GM23338 (cell line): ENCODE data around the gene GCNT1. TPM values are rescaled to one million over a fixed set of nuclear protein-coding genes. Genes with fewer than 3 reads are reported as not detected.

Experiments
- ATAC-seq: fragments of 200-7000 bp; cut with Tn5 transposase; 3 replicates; pipeline ENCODE4 v1.9.1; 2020
- DNase-seq: peaks from one replicate; pipeline ENCODE4 v3.0.0-alpha.2; 2015; ENCODE audit warnings: low spot score
- H2AFZ ChIP-seq: fragments of 200-600 bp; sonication (generic); 2 replicates; pipeline ENCODE4 v1.8.0; 2016; ENCODE audit warnings: antibody characterized with exemption, mild to moderate bottlenecking, moderate library complexity
- H3F3A ChIP-seq: fragments of 200-600 bp; sonication (generic); replicated peaks from 2 replicates; pipeline ENCODE4 v1.8.0; 2017; ENCODE audit warnings: antibody characterized with exemption, mixed run types, low read depth
- H3K27ac ChIP-seq: fragments of 200-600 bp; sonication (generic); 2 replicates; pipeline ENCODE4 v1.6.1; 2016; ENCODE audit warnings: low read depth
- H3K27me3 ChIP-seq: fragments of 200-600 bp; sonication (generic); 2 replicates; pipeline ENCODE4 v1.8.0; 2016; ENCODE audit warnings: mild to moderate bottlenecking, mixed run types, moderate library complexity; ENCODE audit not compliant: insufficient read depth
- H3K36me3 ChIP-seq: fragments of 200-600 bp; sonication (generic); 2 replicates; pipeline ENCODE4 v1.8.0; 2016; ENCODE audit warnings: mild to moderate bottlenecking; ENCODE audit not compliant: insufficient read depth
- H3K4me1 ChIP-seq: fragments of 200-600 bp; sonication (generic); 2 replicates; pipeline ENCODE4 v1.8.0; 2016; ENCODE audit warnings: mild to moderate bottlenecking, moderate library complexity; ENCODE audit not compliant: insufficient read depth
- H3K4me2 ChIP-seq: fragments of 200-600 bp; sonication (generic); 2 replicates; pipeline ENCODE4 v1.7.1; 2017; ENCODE audit warnings: mixed run types
- H3K4me3 ChIP-seq: fragments of 200-600 bp; sonication (generic); 2 replicates; pipeline ENCODE4 v1.6.1; 2016; ENCODE audit warnings: mixed run types
- H3K79me2 ChIP-seq: fragments of 200-600 bp; sonication (generic); replicated peaks from 2 replicates; pipeline ENCODE4 v1.8.0; 2017; ENCODE audit warnings: mild to moderate bottlenecking; ENCODE audit not compliant: insufficient read depth
- H3K9me2 ChIP-seq: fragments of 200-600 bp; sonication (generic); 2 replicates; pipeline ENCODE4 v1.8.0; 2017; ENCODE audit not compliant: insufficient read depth
- H4K20me1 ChIP-seq: fragments of 200-600 bp; sonication (generic); replicated peaks from 2 replicates; pipeline ENCODE4 v1.8.0; 2017; ENCODE audit warnings: mild to moderate bottlenecking; ENCODE audit not compliant: insufficient read depth
- H3K27ac Mint-ChIP-seq: 2 replicates; pipeline ENCODE4 v1.8.0; 2020; ENCODE audit warnings: inconsistent platforms, mild to moderate bottlenecking, moderate library complexity, mixed read lengths
- H3K27me3 Mint-ChIP-seq: 3 replicates; pipeline ENCODE4 v1.8.0; 2022; ENCODE audit warnings: low read depth, mild to moderate bottlenecking, moderate library complexity, mixed read lengths, inconsistent platforms; ENCODE audit not compliant: insufficient read depth, poor library complexity
- H3K36me3 Mint-ChIP-seq: 3 replicates; pipeline ENCODE4 v1.8.0; 2021; ENCODE audit warnings: low read depth, mild to moderate bottlenecking, inconsistent platforms, moderate library complexity, mixed read lengths
- H3K4me1 Mint-ChIP-seq: 3 replicates; pipeline ENCODE4 v1.8.0; 2020; ENCODE audit warnings: mild to moderate bottlenecking, inconsistent platforms, mixed read lengths
- H3K4me3 Mint-ChIP-seq: 3 replicates; pipeline ENCODE4 v1.8.0; 2021; ENCODE audit warnings: moderate library complexity, mild to moderate bottlenecking, inconsistent platforms, mixed read lengths
- H3K9me3 Mint-ChIP-seq: 3 replicates; pipeline ENCODE4 v1.8.0; 2020; ENCODE audit warnings: moderate library complexity, mild to moderate bottlenecking, inconsistent platforms, mixed read lengths
- ETS1 ChIP-seq: IDR thresholded peaks from 2 replicates; pipeline ENCODE4 v1.6.1; 2016; ENCODE audit warnings: antibody characterized with exemption
- EZH2 ChIP-seq: fragments of 200-600 bp; sonication (generic); IDR thresholded peaks from one replicate; pipeline ENCODE4 v1.8.0; 2017; ENCODE audit warnings: antibody characterized with exemption, mild to moderate bottlenecking, low read depth; ENCODE audit not compliant: unreplicated experiment
- EZH2phosphoT487 ChIP-seq: fragments of 200-600 bp; sonication (generic); IDR thresholded peaks from one replicate; pipeline ENCODE4 v1.8.1; 2018; ENCODE audit warnings: antibody characterized with exemption; ENCODE audit not compliant: unreplicated experiment
- JUNB ChIP-seq: IDR thresholded peaks from one replicate; pipeline ENCODE4 v1.6.1; 2016; ENCODE audit warnings: antibody characterized with exemption; ENCODE audit not compliant: unreplicated experiment
- NANOG ChIP-seq: IDR thresholded peaks from 2 replicates; pipeline ENCODE4 v1.6.1; 2016; ENCODE audit warnings: antibody characterized with exemption, borderline replicate concordance
- POLR2AphosphoS5 ChIP-seq: IDR thresholded peaks from 2 replicates; pipeline ENCODE4 v1.6.1; 2016; ENCODE audit warnings: antibody characterized with exemption, low read depth
- STAT1 ChIP-seq: IDR thresholded peaks from one replicate; pipeline ENCODE4 v1.6.1; 2016; ENCODE audit warnings: antibody characterized with exemption; ENCODE audit not compliant: unreplicated experiment
- ZNF114 ChIP-seq: fragments of 250-450 bp; sonication (Bioruptor Pico); IDR thresholded peaks from 2 replicates; pipeline ENCODE4 v1.5.0; 2020; ENCODE audit warnings: mild to moderate bottlenecking, moderate library complexity
- ZNF331 ChIP-seq: fragments of 250-450 bp; sonication (Bioruptor Pico); IDR thresholded peaks from 2 replicates; pipeline ENCODE4 v1.5.0; 2020; ENCODE audit warnings: low read depth, mild to moderate bottlenecking, moderate library complexity
- polyA plus RNA-seq: library from polyadenylated mRNA; unstranded; fragments of >200 nt; fragmentation: Nextera tagmentation; extraction: Ambion mirVana; gene quantifications from 2 replicates; pipeline ENCODE4 v1.2.1, GENCODE V29; 2016
- total RNA-seq: library from RNA; depleted of rRNA; stranded (reverse); fragments of >200 nt; shearing (Covaris generic); gene quantifications from 2 replicates; pipeline ENCODE4 v1.2.3, GENCODE V29; 2014
- TF ChIP-seq, protein P1 (sequence below): IDR thresholded peaks from one replicate; pipeline ENCODE4 v1.6.1; 2018; ENCODE audit warnings: antibody characterized with exemption; ENCODE audit not compliant: unreplicated experiment

The GCNT1 gene
- total and polyA plus RNA-seq, 2 experiments from 2014 or later, result 4.2 to 11.4 TPM

DNA sequence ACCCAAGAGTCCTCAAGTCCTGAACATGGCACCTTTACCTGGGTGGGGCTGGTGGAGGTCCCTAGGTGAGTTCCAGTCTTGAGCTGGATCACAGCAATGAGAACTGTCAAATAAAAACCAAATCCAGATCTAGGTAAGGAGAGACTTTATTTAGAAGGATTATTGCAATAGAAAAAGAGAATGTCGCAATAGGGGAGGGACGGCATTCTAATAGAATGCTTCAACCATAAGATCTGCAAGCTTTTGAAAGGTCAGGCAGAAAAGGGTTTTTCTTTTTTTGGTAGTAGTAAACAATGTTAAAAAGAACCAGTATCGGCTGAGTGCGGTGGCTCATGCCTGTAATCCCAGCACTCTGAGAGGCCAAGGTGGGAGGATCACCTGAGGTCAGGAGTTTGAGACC is 5.2 kb upstream of the GCNT1 start (continued):
- no peak for TF ChIP-seq EZH2
- TF ChIP-seq ZNF114 (CRISPR knock-in tag), result no peak
- no peak for TF ChIP-seq ZNF331
- TF ChIP-seq EZH2phosphoT487, result no peak
- TF ChIP-seq NANOG, result no peak
- no peak for TF ChIP-seq JUNB
- TF ChIP-seq POLR2AphosphoS5, result no peak
- no peak for TF ChIP-seq ETS1

DNA sequence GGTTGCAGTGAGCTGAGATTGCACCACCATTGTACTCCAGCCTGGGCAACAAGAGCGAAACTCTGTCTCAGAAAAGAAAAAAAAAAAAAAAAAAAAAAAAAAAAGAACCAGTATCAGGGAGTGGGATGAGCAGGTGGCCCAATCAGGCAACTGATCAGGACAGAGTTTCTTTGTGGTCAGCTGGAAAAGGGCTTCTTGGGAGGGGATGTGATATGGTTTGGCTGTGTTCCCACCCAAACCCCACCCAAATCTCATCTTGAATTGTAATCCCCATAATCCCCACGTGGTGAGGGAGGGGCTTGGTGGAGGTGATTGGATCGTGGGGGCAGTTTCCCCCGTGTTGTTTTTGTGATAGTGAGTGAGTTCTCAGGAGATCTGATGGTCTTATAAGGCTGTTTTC is 4.7 kb upstream of the GCNT1 start:
- H3K36me3 Mint-ChIP-seq, result peaks cover 7% of the 10 kb centered on the region
- H3K27ac ChIP-seq, result no peak overlapping the region
- no peaks in the 10 kb centered on the region for H3F3A ChIP-seq
- H4K20me1 ChIP-seq, result no peaks in the 10 kb centered on the region
- H3K4me3 ChIP-seq, result no peak overlapping the region
- no peak overlapping the region for H3K4me3 Mint-ChIP-seq
- no peaks in the 10 kb centered on the region for H3K79me2 ChIP-seq
- H3K4me1 Mint-ChIP-seq, result peaks cover 28% of the 10 kb centered on the region
- no peaks in the 10 kb centered on the region for H3K36me3 ChIP-seq
- H3K27ac Mint-ChIP-seq, result no peak overlapping the region
- DNase-seq (no peak), ATAC-seq (no peak)
- no peak overlapping the region for H3K4me2 ChIP-seq
- no peak for TF ChIP-seq POLR2AphosphoS5
- TF ChIP-seq STAT1, result no peak
- TF ChIP-seq NANOG, result no peak
- TF ChIP-seq ETS1, result no peak
- TF ChIP-seq, protein P1, sequence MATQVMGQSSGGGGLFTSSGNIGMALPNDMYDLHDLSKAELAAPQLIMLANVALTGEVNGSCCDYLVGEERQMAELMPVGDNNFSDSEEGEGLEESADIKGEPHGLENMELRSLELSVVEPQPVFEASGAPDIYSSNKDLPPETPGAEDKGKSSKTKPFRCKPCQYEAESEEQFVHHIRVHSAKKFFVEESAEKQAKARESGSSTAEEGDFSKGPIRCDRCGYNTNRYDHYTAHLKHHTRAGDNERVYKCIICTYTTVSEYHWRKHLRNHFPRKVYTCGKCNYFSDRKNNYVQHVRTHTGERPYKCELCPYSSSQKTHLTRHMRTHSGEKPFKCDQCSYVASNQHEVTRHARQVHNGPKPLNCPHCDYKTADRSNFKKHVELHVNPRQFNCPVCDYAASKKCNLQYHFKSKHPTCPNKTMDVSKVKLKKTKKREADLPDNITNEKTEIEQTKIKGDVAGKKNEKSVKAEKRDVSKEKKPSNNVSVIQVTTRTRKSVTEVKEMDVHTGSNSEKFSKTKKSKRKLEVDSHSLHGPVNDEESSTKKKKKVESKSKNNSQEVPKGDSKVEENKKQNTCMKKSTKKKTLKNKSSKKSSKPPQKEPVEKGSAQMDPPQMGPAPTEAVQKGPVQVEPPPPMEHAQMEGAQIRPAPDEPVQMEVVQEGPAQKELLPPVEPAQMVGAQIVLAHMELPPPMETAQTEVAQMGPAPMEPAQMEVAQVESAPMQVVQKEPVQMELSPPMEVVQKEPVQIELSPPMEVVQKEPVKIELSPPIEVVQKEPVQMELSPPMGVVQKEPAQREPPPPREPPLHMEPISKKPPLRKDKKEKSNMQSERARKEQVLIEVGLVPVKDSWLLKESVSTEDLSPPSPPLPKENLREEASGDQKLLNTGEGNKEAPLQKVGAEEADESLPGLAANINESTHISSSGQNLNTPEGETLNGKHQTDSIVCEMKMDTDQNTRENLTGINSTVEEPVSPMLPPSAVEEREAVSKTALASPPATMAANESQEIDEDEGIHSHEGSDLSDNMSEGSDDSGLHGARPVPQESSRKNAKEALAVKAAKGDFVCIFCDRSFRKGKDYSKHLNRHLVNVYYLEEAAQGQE, result no peak
- H3K27me3 Mint-ChIP-seq, result peaks cover 8% of the 10 kb centered on the region
- peaks cover 8% of the 10 kb centered on the region for H3K9me3 Mint-ChIP-seq
- H3K4me1 ChIP-seq, result peaks cover 14% of the 10 kb centered on the region
- no peaks in the 10 kb centered on the region for H3K9me2 ChIP-seq
- H3K27me3 ChIP-seq, result no peaks in the 10 kb centered on the region
- no peak overlapping the region for H2AFZ ChIP-seq
